ENCODE measurements around the gene CACFD1. TPM values are rescaled to one million over a fixed set of nuclear protein-coding genes. Genes with fewer than 3 reads are reported as not detected.

The CACFD1 gene
- total RNA-seq, 1 donor from 2014 or later = 13.1 TPM

- H2AFZ ChIP-seq (ENCODE audit: low read depth, low read length) = peak within 1 kb of the TSS; percentile 100
- H3K9ac ChIP-seq (ENCODE audit: low read length) = peak within 1 kb of the TSS; percentile 86
- H3K79me2 ChIP-seq (ENCODE audit: insufficient read depth, low read length) = peaks cover 11% of the 10 kb centered on the region
- peak within 1 kb of the TSS; percentile 25 for H3K27ac ChIP-seq (ENCODE audit: low read depth, low read length)
- TF ChIP-seq CTCF (IDR thresholded peaks at IDR 0.05; ENCODE audit: insufficient read depth, low read depth, low read length) = no peak
- no peak for TF ChIP-seq EZH2 (IDR thresholded peaks at IDR 0.05; ENCODE audit: insufficient read depth, low read length)
- no peak within 1 kb of the TSS for H3K27ac Mint-ChIP-seq (ENCODE audit: unreplicated experiment)
- peak within 1 kb of the TSS; percentile 68 for H3K4me3 ChIP-seq (ENCODE audit: insufficient read depth, low read depth, low read length)
- no peaks in the 10 kb centered on the region for H3K27me3 ChIP-seq (ENCODE audit: insufficient read depth, low read length)
- H3K36me3 ChIP-seq (ENCODE audit: insufficient read depth, low read length) = no peaks in the 10 kb centered on the region
- FAIRE-seq (no peak), DNase-seq (ENCODE audit: low read depth) (peak; percentile 55)
- peaks cover 2% of the 10 kb centered on the region for H3K36me3 Mint-ChIP-seq (ENCODE audit: low read depth, unreplicated experiment)
- peaks cover 3% of the 10 kb centered on the region for H3K4me1 Mint-ChIP-seq (ENCODE audit: low read depth, unreplicated experiment)
- H3K9me3 Mint-ChIP-seq (ENCODE audit: unreplicated experiment) = no peaks in the 10 kb centered on the region
- H3K9me3 ChIP-seq (ENCODE audit: insufficient read depth, low read depth, low read length) = no peaks in the 10 kb centered on the region
- H4K20me1 ChIP-seq (ENCODE audit: insufficient read depth, low read length) = peaks cover 15% of the 10 kb centered on the region
- H3K4me1 ChIP-seq (ENCODE audit: insufficient read depth, low read length) = peaks cover 14% of the 10 kb centered on the region
- peak within 1 kb of the TSS; percentile 86 for H3K4me3 Mint-ChIP-seq (ENCODE audit: unreplicated experiment)
- peak within 1 kb of the TSS; percentile 98 for H3K4me2 ChIP-seq (ENCODE audit: low read length)
- H3K27me3 Mint-ChIP-seq (ENCODE audit: low read depth, unreplicated experiment) = peaks cover 14% of the 10 kb centered on the region
These were observed 19.3 kb downstream of the CACFD1 start, which contains the start of gene SLC2A6 for GRCh38 chr9:133478851-133479711. Gene SLC2A6 (minus strand): TSS chr9:133479099. CDS start chr9:133479059, 40 bp downstream.

- no peak for FAIRE-seq
These were observed 23.8 kb downstream of the CACFD1 start for GRCh38 chr9:133483611-133484010.

More at GRCh38 chr9:133483611-133484010, 23.8 kb downstream of the CACFD1 start:
- no peak for DNase-seq (ENCODE audit: low read depth)
- no peaks in the 10 kb centered on the region for H3K9me3 ChIP-seq (ENCODE audit: insufficient read depth, low read depth, low read length)
- H3K36me3 ChIP-seq (ENCODE audit: insufficient read depth, low read length) = no peaks in the 10 kb centered on the region
- H3K4me2 ChIP-seq (ENCODE audit: low read length) = no peak overlapping the region
- no peak overlapping the region for H3K27ac ChIP-seq (ENCODE audit: low read depth, low read length)
- Mint-ChIP-seq H3K27me3 (ENCODE audit: low read depth, unreplicated experiment) (peaks cover 17% of the 10 kb centered on the region), H3K4me1 (ENCODE audit: low read depth, unreplicated experiment) (no peaks in the 10 kb centered on the region), H3K36me3 (ENCODE audit: low read depth, unreplicated experiment) (no peaks in the 10 kb centered on the region), H3K27ac (ENCODE audit: unreplicated experiment) (no peak overlapping the region), H3K4me3 (ENCODE audit: unreplicated experiment) (no peak overlapping the region), H3K9me3 (ENCODE audit: unreplicated experiment) (no peaks in the 10 kb centered on the region)
- peaks cover 4% of the 10 kb centered on the region for H3K4me1 ChIP-seq (ENCODE audit: insufficient read depth, low read length)
- no peaks in the 10 kb centered on the region for H3K79me2 ChIP-seq (ENCODE audit: insufficient read depth, low read length)
- no peak overlapping the region for H2AFZ ChIP-seq (ENCODE audit: low read depth, low read length)
- H3K4me3 ChIP-seq (ENCODE audit: insufficient read depth, low read depth, low read length) = no peak overlapping the region
- TF ChIP-seq EZH2 (IDR thresholded peaks at IDR 0.05; ENCODE audit: insufficient read depth, low read length) (no peak), CTCF (IDR thresholded peaks at IDR 0.05; ENCODE audit: insufficient read depth, low read depth, low read length) (no peak)
- H3K27me3 ChIP-seq (ENCODE audit: insufficient read depth, low read length) = no peaks in the 10 kb centered on the region
- H4K20me1 ChIP-seq (ENCODE audit: insufficient read depth, low read length) = no peaks in the 10 kb centered on the region
- H3K9ac ChIP-seq (ENCODE audit: low read length) = no peak overlapping the region
